GM21786 (cell line): Measurements from ENCODE around the gene DOCK9.

Experiments used
- ATAC-seq: cut with Tn5 transposase; IDR thresholded peaks from one replicate; pipeline ENCODE4 v1.9.1; 2021; ENCODE audit not compliant: unreplicated experiment

Gene DOCK9

DNA sequence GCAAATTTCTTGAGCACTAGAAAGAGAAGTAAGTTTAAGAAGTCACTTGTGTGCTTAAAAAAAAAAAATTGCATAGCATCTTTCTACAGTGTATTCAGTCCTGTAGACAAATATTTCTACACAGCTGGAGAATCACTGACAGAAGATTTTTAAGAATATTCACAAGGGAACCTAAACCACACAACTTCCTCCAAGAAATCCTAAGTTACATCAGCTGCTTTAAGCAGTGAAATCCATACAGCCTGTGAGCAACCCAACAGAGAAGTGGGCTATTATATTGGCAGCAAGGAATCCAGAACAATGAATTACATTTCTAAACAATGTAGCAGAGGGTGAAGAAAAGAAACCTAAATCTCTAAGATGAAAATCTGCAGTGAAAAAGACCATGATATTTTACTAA lies 1.5 kb downstream of the DOCK9 start:
- no peak for ATAC-seq

DNA sequence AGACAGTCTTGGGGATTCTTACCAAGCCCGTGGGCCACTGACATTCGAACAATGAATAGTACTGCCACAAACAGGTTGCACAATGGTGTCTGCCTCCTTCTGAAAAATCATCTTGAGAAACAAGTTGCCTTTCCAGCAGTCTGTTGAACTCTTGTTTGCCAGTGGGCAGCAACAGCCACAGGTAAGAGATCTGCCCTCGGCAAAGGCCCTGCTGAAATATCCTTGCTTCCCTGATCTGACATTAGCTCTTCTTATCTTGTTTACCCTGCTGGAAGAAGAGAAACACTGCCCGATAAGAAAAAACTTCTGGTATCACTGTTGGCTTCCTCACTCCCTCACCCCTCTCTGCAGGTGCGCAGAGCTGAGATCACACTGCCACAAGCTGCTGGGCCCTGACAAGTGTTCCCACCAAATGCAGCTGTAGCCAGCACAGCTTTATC lies 2.0 kb downstream of the DOCK9 start:
- no peak for ATAC-seq

DNA sequence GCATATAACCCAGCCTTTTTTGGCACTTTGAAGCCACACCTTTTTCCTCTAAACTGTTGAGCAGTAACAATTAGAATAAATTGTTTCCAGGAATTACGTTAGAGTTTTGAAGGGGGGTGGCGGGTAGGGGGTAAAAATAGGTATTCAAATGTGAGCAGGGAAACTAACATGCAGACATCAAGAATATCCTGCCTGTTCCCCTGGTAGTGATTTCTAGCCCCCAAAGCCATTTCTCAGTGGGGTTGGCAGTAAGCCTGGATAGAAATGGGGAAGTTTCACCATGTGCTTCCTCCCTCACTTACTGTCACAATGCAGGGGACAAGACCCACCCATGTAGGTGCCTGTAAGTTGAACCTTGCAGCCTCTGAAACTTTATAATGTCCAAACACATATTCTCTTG lies 3.8 kb downstream of the DOCK9 start:
- no peak for ATAC-seq

DNA sequence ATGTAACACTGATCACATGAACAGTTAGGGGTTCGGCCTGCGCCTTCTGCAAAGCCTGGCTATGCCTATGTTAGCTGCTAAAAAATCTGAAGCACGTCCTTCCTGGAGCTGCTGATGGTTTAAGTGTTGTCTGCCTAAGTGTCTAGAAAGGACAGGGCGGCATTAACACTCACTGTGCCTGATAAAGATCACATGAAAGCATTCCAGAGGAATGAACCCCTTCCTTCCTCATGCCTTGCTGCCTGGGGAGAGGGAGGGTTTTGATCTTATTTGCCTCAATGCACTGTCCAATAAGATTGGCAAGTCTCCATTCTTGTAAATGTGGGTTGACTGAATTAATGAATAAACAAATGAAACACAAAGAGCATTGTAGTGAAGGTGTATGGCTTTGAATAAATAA lies 5.2 kb downstream of the DOCK9 start:
- ATAC-seq = no peak

DNA sequence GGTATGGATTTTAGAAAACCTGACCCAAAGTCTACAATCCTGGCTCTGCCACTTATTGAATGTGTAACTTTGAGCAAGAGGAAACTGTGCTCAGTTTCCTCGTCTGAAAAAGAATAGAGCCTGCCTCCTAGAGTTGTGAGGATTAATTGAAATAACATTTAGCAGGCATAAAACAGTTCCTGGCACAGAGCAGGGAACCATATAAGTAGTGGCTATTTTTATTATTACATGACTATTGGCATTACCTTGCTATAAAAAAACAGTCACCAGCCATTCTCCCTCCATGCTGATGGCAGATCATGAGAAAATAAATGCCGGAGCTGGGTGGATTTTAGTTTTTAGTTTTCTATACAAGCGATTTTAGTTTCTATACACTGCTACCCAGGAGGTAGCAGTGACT lies 5.8 kb downstream of the DOCK9 start:
- no peak for ATAC-seq

DNA sequence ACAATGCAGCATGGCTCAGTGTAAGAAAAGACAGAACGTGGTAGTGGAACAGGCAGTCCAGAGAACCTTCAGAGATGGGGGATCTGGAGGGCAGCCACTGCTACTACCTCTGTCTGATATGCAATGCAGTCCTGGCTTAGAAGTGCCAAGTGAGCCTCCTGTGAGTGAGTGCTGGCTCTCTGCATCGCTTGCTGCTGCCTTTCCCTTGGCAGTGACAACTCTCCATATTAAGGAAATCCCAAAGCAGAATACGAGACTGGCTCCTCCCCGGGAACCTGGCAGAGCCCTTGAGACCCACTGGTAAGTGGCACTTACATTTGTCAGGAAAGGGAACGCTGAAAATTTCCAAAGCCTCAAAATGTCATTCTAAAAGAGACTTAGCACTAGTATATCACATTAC lies 7.5 kb downstream of the DOCK9 start:
- no peak for ATAC-seq

DNA sequence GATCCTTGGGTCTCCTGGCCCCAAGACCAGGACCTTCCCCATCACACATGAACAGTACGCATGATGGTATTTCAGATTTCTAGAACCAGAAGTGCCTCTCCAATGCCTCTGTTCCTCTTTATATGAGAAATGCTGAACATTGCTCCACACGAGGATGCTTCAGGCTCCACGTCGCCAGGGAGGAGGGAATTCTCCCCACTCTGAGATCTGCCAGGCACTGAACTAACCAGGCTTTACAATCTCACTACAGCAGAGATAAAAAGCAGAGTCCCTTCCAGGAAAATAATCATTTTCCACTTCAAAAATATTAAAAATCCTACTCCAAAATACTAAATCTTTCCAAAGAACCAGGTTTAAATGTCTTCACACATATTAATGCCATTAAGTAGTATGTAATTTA lies 10.4 kb downstream of the DOCK9 start:
- no peak for ATAC-seq

DNA sequence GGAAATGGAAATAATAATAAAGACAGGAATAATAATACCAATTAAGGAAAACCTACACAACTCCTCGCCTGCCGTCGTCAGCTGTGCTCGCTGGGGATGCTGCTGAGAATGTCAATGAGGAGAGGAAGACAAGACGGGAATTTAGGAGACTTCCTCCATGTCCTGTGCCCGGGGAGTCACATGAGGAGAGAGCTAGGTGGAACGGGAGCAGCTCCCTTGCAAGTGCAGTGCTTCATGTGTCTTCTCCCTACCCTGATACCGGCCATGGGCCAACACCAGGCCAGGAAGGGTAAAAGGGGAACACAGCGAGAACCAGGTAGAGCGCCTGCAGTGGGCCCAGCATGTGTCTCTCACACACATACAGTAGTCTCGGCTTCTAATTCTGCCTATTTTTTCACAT lies 11.8 kb downstream of the DOCK9 start:
- no peak for ATAC-seq

DNA sequence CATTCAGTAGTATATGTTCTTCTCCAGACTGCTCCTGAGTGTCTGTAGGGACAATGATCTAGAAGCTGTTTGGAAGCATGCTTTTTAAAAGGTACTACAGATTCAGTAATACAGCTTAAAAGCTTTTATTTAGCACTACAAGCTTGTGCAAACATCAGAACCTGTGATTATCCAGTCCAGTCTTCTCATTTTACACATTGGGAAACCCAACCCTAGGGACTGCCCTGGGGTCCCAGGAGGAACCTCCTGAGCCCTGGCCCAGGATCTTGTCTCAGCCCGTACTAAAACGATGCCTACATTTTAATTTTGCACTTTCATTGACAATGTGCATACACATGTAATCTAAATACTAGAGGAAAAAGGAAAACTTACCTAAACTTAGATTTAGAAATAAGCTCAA lies 12.5 kb downstream of the DOCK9 start:
- ATAC-seq = no peak

DNA sequence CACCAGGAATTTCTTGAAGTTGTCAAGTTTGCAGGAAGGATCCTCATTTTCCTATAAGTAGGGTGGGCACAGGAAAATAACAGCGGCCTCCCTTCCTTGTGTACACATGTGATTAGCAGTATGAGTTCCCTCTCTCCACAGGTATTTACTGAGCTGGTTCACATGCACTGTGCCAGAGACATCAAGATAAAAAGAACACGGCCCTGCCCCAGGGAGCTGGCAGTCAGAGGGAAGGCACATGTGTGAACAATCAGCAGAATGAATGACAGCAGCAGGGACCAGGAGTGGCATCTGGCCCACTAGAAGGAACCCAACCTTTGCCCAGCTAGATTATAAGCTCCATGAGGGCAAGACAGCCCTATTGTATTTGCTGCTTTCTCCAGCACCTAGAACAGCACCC lies 13.9 kb downstream of the DOCK9 start:
- ATAC-seq = no peak

DNA sequence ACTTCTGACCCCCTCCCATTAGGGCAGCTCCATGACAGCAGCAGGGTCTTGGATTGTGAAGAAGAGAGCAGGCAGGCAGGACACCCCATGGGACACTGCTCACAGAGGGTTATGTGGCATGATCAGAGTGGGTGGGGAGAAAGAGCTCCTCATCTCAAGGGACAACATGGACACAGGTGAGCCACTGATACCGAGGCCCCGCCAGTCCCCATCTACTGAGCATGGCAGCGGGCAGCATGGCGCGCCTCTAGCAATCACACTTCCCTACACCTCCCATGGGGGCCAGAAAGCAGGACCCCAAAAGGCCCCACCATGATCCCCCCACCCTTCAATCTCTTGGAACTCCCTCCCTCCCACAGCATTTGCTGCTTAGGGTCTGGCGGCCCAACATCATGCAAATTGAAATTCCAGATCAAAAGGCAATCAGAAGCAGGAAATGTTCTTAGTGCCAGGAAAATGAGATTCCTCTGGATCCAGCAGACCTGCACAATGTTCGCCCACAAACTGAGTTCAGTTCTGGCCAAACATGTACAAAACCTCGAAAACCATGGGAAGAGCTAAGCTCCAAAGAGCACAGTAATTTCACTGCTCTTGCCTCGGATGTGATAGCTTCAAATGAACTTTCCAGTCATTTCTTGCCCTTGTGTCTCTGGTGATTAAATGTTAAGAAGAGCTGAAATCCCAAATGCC lies 14.8 kb downstream of the DOCK9 start:
- no peak for ATAC-seq

DNA sequence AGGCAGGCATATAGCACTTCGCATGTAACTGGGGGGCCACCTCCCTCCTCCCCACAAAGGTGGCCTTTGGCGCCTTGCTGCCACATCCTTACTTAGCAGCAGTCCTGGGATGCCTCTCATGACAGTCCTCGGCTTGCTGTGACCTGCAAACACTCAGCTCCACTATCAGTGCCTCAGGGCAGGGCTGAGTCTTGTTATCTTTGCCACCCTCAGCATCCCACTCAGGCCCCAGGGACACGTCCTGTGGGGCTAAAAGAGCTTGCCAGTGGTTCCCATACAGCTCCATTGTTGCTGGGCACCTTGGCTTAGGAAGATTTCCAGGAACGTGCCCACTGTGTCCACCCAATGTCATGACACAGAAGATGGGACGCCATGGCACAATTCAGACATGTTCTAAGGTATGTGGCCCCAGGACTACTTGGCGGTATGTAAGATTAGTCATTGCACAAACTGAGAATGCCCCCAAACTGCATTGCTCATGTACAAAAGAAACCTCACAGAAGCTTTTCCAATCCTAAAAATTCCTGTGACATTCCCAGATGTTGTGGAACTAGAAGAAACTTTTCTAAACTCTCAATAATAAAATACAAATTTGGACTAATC lies 16.3 kb downstream of the DOCK9 start:
- no peak for ATAC-seq

DNA sequence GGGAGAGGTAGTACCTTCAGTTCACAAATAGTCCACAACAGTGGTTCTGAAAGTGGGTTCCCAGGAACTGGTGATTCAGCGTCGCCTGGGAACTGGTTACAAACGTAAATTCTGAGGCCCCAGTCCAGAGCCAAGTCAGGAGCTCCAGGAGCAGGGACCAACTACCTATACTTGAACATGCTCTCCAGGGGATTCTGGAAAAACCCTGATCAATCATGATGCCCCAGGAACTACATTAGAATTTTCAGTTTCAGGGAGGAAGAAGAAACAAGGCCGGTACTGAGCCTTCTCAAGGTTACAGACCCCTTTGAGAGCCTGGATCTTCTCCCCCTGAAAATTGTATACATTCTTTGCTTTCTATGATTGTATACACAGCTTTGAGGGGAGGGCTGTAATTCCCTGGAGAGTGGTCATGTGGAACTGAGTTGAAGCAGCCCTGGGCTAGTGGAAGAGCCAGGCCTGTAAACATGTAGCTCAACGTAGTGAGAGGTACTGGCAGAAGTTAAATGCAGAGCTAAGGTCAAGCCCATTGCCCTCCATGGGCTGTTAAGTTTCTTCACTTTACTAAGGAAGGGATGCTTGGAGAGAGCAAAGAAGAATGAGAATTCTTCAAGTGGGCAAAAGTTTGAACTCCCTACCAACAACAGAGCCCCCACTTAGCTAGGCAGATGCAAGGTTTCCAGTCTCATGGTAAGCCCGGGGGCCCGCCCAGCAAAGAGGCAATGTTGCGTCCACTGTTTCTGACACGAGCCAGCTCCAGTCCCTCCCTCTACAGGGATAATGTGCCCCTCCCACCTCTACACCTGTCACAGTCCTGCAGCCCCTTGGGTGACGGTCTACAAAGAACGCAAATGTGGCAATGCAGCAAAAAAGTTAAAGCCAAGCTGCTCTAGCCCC lies 17.0 kb downstream of the DOCK9 start:
- ATAC-seq = no peak

DNA sequence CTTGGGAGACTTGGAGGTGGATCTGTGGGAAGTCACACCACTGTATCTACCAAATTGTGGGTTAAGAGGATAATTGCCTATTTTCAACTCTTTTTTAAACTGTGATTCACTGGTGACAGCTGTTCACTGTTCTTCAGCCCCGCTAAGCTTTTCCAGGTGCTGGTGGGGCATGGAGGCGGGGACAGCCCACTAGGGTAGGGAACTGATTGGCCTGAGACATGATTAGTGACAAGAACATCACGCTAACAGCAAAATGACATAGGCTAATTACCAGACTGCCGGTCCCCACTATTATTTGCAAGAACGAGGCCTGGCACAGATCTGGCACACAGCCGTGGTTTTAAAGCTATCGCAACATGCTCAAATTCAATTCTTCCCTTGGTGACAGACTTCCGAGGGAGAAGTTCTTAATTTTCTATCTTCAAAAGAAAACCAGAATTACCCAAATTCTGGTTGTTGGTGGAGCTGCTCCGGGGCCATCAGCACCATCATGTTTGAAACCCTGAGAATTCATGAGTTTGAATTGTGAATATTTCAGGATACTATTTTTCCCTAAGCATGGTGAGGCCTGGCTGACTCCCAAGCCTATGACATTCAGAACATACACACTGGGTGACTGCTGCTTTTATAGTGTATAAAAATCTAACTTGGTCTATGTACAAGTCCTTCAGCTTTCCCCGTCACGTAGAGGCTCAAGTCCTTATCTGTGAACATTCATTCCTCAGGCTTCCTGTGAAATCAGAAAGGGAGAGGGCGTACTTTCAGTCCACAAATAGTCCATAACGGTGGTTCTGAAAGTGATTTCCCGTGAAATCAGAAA lies 17.9 kb downstream of the DOCK9 start:
- ATAC-seq = no peak

DNA sequence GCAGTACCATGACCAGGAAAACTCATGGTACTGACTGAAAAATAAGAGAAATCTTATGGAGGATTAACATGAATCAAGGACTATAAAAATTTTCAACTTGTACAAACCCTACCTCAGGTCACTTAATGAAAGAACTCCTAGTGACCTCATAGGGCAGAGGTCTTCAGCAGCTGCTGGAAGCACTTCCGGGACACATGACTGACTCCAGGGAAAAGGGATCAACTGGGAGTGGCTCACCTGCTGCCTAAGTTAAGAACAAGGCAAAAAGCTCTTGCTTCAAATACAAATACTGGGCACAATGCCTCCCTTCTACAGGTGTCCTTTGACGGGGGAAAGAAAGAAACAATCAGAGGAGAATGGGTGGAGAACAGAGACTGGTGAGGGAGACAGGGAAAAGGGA lies 18.6 kb downstream of the DOCK9 start:
- no peak for ATAC-seq

DNA sequence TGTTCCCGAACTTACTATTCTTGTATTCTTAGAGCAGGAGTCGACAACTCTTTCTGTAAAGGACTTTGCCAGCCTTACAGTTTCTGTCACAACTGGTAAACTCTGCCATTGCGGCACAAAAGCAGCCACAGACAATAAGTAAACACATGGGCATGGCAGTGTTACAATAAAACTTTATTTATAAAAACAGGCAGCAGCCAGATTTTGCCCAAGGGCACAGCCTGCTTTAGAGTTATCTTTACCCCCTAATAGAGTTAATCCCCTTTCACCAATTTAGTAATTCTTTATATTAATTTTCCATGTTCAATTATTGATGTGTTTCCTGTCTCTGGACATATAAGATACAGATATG lies 19.4 kb downstream of the DOCK9 start:
- ATAC-seq = no peak

DNA sequence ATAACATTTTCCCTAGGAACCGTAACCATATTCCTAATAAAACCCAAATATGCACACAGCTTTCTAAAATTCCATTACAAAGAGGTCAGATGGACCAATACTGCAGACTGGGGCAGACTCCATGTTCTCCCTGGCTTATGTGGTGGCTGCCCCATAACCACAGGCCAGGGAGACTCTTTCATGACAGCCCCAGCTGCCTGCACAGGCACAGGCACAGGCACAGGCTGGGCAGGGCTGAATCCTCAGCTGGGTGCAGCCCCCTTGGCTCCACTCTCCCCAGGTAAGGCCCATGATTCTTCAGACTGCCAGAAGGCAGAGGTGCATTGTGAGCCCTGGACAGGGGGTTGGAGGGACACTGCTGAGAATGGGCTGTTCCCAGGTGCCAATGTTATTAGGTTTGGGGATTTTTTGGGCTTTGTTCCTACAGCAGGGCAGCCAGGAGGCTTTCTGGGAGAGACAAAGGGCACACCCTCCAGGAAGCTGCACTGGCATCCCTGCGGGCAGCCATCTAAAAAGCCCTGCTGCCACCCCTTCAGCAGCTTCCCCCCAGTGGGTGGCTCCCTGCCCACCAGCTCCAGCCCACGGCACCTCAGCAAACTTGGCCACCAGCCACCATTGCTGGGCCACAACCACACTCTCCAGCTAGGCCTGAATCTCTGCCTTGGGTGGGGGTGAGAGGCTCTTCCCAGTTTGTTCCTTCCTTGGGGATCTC lies 20.0 kb downstream of the DOCK9 start:
- no peak for ATAC-seq

DNA sequence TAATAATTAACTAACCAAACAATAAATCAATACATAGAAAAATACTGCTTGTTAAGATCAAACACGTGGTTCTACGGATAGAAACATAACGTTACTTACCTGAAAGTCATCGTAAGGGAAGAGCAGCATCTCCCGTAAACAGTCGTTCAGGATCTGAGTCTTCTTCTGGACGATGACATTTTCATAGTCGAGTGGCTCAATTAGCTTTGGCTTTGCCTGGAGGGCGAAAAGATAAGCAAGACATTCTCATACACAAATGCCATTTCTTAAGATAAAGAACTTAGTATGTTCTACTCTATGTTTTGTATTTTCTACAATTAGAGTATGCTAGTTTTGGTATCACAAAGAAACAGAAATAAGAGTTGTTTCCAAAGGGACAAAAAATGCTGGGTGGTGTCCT lies 22.5 kb downstream of the DOCK9 start:
- ATAC-seq = no peak

DNA sequence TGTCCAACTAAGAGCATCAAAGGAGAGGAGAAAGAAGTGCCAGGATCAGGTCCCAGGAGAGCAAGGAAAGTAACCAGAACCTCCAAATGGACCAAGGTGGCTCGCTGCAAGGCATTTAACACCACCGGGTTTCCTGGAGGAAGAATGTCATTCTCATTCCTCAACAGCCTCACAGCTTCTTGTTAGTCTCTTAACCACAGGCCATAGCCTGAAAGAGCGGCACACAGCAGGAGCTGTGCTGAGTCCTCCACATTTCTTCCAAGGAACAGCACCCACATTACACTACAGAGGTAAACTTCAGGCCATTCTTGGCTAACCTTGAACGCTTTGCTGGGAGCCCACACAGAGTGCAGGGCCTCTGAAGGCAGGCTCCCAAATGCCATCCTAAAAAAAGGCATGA lies 23.6 kb downstream of the DOCK9 start:
- ATAC-seq = no peak

DNA sequence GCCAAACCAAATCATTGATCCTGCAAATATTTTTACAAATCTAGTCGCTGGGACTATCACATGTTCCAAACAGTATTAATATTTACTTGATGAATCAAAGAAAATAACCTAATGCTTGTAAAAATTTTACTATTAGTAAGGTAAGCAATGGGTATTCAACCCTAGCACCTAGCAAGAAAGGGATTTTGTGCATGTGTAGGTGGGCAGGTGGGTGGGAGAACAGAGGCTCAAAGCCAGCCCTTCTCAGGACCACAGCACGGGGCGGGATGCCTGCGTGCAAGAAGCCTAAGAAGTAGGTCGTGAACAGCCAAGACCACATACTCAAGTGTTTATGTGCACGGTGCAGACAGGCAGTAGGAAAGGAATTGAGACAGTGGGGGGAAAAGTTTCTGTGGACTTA lies 26.6 kb downstream of the DOCK9 start:
- ATAC-seq = no peak

DNA sequence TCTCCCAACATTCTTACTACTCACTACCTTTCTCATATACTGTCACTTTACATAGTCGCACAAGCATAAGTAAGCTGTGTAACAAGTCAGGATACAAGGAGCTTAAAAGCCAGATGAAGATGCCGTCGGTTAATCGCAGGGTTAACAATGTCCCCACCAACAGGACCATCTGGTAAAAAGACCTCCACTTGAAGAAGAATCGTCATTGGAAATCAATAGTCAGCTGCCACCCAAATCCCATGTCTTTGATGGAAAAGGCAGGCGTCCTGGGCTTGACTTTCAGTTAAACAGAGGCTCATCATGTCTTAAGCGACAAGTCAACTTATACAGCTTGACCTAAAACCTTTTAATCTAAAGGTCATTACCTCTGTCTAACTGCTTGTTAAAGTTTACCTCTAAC lies 27.2 kb downstream of the DOCK9 start:
- no peak for ATAC-seq
